Occipital lobe (tissue), 2 donors: ENCODE measurements around the gene SLC46A3. TPM values are rescaled to one million over a fixed set of nuclear protein-coding genes. Genes with fewer than 3 reads are reported as not detected.
A peak's percentile ranks its signal among the peaks of the same experiment; 100 is the strongest.
"Not testable (repeated sequence)": the region's sequence is repeated elsewhere in the genome, so short reads cannot be mapped to it uniquely, and the experiment has no call there.

ENCODE experiments used
- DNase-seq: peaks from one replicate; lab custom pipeline; 2025; lab: John Stamatoyannopoulos, UW
- total RNA-seq: library from RNA; depleted of rRNA; stranded (reverse); fragments of >200 nt; gene quantifications from one replicate; pipeline ENCODE4 v1.2.3, GENCODE V29; 2014

SLC46A3 gene, protein sequence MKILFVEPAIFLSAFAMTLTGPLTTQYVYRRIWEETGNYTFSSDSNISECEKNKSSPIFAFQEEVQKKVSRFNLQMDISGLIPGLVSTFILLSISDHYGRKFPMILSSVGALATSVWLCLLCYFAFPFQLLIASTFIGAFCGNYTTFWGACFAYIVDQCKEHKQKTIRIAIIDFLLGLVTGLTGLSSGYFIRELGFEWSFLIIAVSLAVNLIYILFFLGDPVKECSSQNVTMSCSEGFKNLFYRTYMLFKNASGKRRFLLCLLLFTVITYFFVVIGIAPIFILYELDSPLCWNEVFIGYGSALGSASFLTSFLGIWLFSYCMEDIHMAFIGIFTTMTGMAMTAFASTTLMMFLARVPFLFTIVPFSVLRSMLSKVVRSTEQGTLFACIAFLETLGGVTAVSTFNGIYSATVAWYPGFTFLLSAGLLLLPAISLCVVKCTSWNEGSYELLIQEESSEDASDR
- total RNA-seq = 3.3 TPM

DNA sequence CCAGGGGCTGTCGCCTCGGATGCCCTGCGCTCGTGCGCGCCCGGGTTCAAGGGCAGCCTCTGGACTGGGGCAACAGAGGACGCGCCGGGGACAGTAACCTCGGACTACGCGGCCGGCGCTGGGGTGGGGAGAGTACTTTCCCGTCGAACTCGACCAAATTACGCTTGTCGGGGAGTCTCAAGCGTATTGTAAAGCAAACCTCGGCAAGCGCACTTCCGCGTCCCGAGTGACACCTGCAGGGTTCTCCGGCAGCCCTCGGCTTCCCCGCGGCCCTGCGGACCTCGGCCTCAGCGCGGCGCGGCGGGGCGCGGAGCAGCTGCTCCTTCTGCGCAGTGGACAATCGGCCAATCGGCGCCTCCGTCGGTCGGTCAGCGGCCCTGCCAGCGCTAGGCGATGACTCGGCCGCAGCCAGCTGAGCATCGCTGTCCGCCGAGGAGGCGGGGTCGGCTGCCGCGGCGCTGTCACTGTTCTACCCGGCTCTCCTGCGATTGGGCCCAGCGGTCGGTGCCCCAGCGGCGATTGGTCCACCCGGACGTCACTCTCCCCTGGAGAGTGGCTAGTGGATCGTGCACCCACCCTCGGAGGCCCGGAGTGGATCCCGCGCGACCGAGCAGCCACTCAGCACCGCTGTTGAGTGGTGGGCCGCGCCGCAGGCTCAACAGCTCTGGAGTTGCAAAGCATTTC is at the start of gene SLC46A3:
Gene SLC46A3, minus strand, starts transcription at position 428 of the 684 bp plus-strand sequence. CDS start 972 bp downstream, outside the sequence.
- DNase-seq = peak; percentile 98

DNA sequence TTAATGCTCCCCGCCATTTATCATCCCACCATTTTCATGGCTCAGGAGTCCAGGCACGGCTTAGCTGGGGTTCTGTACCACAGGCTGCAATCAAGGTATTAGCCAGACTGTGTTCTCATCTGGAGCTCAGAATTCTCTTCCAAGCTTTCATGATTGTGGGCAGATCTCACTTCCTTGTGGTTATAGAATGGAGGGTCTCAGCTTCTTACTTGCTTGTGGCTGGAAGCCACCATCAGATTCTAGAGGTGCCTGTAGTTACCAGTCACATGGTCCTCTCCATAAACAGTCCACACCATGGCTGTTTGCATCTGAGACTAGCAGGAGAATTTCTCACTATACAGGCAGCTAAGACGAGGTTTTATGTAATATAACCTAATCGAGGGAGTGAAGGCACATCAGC is 45.1 kb upstream of the SLC46A3 start:
- DNase-seq = no peak

DNA sequence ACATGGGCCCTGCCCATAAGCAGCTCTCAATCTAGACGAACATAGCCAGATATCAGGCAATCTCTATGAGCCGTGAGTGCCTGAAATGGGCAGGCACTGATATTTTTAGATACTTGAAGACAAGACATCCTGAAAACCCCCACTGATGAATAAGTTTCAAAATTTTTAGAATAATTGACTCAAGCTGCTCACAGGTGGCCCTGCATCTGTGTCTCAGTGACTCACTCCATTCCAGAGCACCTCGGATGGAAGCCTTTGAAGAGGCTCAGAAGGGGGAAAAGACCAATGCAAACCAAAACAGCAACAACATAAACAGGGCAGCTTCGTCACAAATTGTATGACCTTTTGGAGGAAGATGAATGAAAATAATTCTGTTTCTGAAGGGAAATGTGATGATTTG is 42.8 kb upstream of the SLC46A3 start:
- no peak for DNase-seq

DNA sequence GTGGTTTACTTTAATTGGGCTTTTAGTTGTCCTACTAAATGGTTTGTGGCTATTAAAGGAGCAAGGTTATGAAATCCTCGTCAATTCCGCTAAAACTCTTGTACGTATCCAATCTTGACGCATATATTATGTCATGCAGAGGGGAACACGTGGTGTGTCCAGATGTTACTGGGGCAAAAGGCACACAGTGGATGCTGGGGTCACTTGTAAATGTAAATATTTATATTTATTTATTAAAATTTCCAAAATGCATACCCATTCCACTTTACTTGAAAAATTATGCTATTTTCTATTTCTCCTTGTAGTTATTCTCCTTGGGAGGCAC is 36.7 kb upstream of the SLC46A3 start:
- DNase-seq = no peak

DNA sequence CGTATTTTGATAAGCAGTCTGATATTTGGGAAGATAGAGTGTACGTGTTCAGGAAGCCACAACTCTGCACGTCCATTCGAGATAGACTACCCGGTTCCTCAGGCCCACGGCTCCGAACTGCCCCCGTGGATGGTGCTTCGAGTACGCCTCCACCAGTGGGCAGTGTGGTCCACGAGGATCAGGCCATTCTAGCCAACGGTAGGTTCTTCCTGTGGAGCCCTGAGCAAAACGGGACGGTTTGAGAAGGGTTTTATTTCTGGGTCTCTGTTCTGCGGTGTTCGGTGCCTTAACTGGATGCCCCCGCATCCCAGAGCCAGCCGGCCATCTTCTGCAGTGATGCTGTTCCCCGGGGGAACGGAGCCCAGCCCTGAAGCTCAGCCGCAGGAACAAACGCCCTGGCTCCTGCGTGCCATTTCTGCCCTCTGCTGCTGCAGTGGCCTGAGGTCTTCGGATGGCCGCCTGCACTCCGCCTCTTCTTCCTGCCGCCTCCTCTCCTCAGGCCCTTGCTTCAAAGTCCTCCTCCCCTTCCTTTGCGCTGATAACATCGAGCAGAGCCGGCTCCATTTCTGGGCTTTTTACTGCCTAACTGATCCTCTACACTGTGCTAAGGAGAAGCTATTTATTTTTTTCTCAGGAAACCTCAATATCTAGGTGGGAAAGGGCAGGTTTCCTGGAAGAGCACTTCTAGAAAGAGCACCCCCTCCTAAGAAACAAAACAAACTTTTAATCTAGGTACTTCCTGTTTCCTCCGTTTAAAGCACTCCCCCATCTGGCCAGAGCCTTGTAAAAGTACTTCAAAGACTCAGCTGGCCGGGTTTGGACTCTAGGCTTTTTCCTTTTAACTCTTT is 36.2 kb upstream of the SLC46A3 start:
- no peak for DNase-seq

DNA sequence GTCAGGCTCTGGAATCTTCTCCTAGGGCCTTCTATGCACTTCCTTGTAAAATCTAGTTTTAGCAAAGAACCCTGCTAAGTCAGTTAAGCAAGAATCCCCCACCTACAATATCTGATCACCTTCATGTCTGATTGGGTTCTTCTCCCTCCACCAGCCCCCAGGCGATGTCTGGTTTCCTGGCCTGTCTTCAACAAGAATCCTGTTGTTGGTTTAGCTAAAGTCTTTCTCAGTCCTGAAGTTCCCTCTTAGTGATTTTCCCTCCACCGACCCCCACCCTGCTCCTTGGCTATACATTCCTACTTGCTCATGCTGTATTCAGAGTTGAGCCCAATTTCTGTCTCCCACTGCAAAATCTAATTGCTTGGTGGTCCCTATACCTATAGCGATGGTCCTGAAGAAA is 35.2 kb upstream of the SLC46A3 start:
- DNase-seq = no peak

DNA sequence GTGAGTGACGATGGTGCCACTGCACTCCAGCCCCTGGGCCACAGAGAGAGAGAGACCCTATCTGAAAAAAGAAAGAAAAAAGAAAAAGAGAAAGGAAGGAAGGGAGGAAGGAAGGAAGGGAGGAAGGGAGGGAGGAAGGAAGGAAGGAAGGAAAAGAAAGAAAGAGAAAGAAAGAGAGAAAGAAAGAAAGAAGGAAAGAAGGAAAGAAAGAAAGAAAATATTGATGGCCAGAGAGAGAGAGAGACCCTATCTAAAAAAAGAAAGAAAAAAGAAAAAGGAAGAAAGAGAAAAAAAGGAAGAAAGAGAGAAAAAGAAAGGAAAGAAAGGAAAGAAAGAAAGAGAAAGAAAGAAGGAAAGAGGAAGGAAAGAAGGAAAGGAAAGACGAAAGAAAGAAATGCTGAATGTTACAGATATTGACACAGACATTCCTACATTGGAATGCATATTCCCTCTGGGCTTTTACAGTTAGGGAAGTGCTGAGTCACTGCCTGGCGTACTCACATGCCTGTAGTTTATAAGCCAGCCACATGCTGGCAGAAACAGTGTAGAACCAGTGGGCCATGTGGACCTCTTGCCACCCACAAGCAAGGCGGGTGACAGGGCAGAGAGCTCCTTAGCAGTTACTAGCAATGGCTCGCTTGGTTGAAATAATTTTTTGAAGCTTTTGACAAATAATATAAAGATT is 34.6 kb upstream of the SLC46A3 start:
- no peak for DNase-seq

DNA sequence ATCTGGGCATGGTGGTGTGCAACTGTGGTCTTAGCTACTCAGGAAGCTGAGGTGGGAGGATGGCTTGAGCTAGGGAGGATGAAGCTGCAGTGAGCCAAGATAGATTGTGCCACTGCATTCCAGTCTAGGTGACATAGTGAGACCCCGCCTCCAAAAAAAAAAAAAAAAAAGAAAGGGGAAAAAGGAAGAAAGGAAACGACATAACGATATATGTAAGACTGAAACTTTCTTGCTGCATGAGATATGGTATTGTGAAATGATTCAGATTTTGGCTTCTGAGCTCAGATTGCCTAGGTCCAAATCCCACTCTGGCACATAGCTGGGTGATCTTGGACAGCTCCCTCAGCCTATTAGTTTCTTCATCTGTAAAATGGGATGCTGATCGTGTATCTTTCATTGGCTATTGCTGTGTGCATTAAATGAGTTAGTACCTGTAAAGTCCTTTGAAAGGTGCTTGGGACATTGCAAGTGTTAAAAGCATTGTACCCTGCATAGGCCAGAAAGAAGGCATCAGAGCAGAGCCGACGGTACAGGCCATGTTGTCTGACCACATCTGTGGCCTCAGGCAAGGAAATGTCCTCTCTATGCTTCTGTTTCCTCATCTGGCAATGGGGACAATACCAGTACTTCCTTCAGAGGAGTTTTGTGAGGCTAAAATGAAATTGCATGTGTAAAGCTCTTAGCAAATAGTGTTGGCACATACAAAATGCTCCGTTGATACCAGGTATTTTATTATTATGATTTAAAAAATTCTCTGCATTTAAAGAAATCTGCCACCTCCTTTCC is 32.6 kb upstream of the SLC46A3 start:
- no peak for DNase-seq

DNA sequence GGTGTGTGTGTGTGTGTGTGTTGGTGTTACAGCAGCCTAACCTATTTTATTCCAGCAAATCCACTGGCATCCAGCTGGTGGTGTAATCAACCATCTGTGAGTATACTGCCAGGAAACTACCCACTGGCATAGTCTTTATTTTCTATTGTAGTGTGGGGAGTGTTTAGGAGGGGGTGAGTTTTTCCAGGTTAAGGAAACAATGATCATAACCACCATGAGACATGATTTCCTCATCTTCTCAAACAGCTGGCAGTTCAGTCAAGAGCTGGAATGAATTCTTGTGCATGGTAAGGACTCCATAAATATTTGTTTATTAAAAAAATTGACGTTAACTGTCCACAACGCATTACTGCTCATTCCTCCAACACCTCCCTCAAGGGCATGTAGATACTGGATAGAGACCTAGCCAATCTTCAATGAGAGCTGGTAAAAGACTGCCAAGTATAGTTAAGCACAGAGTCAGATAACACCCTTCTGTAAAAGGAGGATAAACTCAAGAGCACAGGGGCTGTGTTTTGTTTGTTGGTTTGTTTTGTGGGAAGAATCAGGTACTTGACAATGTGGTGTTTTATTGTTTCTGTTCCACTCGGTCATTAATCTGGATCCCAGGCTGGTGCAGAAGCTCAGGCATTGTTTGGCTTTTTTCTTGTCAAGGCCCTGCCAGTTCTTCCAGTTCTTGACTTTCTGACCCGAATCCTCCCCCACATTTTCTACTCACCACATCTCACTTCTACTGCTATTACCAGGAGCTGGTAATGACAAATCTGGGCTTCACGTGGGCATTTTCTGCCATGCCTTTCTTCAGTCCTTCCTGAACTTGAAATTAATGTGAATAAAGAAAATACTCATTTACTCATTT is 31.6 kb upstream of the SLC46A3 start:
- DNase-seq = no peak

DNA sequence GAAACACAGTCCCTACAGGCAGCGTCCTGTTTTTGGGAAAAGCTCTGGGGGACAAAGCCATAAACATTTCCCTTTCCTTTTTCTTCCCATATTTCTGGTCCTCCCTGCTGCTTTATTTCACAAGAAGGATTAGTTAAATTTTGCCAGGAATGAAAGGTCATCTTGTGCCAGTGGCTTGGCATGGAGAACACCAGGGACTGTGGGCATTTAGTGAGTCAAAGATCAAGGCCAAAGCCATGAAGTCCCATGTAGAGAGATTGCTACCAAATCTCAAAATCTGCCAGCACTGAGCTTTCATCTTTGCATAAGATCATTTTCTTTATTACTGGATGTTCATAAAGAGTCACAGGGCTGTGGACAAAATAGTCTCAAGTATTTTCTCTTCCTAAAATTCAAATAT is 29.1 kb upstream of the SLC46A3 start:
- no peak for DNase-seq

DNA sequence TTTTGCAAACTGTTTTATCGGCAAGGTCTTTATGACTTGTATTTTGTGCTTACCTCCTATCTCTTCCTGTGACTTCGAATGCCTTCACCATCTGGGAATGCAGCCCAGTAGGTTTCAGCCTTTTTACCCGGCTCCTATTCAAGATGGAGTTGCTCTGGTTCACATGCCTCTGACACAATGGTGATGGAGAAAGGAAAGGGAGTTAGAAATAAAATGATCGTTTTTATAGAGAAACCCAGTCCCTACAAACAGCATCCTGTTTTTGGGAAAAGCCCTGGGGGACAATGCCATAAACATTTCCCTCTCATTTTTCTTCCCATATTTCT is 27.5 kb upstream of the SLC46A3 start:
- no peak for DNase-seq

DNA sequence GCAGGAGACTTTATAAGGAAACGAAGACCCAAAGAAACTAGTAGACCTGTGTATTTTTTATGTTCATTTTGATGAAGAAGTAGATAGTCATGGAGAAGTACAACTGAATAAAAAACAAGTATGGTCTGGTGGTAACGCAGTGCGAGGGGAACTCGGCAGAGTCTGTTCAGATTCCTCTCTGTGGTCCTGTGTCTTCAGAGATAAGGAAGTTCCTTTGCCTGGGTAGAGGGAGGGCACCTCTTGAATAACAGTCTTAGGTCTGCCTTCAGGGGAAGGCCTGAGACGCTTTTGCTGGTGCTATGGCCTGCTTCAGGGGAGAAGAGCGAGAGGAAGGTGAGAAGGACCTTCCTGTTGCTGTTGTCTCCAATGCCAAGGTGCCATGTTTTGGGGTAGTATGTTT is 25.9 kb upstream of the SLC46A3 start:
- no peak for DNase-seq

DNA sequence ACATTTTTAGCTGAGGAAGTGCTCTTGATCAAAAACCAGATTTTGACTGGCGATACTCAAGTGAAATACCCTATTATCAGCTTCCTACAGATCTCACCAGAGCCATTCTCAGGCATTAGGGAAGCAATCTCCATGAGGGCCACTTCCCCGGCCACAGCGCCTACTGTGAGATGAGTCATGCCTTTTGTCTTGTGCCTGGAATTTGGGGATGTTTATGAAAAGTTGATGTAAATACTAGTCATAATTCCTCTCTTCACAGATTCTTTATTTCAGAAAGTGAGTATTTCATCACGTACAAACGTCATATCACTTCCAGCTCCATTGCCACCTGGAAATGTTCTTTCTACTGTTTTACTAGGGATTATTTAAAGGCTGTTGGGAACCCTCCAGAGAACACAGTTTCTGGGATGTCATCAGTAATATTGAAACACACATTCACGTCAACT is 25.3 kb upstream of the SLC46A3 start:
- DNase-seq = no peak

DNA sequence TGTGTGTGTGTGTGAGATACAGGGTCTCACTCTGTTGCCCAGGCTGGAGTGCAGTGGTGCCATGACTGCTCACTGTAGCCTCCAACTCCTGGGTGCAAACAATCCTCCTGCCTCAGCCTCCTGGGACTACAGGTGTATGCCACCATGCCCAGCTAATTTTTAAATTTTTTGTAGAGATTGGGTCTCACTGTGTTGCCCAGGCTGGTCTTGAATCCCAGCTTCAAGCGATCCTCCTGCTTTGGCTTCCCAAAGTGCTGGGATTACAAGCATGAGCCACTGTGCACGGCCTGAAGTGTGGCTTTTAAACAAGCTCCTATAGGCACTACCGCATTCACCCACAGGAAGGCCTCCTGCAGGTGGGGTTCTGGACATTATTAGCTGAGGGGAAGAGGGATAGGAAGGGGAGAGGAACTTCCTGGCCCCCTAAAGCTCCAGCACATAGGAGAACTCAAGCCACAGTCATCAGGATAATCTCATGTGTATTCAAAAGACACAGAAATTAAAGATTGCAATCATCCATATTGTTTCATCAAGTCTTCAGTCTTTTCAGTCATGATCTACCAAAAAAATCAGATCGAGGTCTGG is 24.8 kb upstream of the SLC46A3 start:
- no peak for DNase-seq

DNA sequence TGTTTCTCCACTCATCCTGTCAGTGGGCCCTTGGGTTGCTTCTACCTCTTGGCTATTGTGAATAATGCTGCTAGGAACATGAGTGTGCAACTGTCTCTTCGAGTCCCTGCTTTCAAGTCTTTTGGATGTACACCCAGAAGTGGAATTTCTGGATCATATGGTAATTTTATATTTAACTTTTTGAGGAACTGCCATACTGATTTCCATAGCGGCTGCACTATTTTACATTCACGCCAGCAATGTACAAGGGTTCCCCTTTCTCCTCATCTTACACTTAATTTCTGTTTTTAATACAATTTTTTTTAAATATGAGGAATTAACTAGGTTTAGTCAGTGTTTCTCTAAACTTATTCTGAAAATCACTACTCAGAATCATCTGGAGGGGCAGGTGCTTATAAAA is 24.2 kb upstream of the SLC46A3 start:
- no peak for DNase-seq

DNA sequence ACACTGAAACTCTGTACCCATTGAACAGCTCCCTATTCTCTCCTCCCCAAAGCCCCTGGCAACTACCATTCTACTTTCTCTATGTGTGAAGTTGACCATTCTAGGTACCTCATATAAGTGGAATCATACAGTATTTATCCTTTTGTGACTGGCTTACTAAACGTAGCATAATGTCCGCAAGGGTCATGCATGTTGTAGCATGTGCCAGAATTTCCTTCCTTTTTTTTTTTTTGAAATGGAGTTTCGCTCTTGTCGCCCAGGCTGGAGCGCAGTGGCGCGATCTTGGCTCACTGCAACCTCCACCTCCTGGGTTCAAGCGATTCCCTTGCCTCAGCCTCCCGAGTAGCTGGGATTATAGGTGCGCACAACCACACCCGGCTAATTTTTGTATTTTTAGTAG is 23.7 kb upstream of the SLC46A3 start:
- not testable (repeated sequence) for DNase-seq

DNA sequence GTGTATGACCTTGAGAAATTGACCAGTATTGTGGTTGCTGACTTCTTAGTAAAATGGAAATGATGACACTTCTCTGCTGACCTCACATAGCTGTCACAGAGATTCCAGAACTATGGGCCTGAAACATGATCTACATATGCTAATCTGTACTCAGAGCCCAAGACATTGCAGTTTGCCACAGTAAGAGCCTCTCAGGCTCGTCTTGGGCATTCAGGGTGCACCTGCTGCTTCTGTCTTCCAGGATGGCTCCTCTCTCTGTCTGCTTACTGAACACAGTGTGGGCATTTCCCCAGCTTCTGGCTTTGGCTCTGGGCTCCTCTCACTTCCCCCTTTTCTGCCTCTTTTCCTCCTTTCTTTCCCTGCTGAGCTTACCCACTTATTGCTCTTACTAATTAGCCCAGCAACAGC is 22.3 kb upstream of the SLC46A3 start:
- DNase-seq = no peak

DNA sequence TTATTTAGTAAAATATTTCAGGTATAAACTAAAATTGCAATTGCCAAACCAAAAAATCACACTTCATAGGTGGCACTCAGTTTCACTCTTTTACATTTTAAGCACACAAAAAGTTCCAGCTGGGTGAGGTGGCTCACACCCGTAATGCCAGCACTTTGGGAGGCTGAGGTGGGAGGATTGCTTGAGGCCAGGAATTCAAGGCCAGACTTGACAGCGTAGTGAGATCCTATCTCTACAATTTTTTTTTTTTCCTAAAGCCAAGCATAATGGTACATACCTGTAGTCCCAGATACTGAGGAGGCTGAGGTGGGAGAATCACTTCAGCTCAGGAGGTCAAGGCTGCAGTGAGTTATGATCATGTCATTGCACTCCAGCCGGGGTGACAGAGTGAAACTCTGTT is 20.6 kb upstream of the SLC46A3 start:
- DNase-seq = no peak

DNA sequence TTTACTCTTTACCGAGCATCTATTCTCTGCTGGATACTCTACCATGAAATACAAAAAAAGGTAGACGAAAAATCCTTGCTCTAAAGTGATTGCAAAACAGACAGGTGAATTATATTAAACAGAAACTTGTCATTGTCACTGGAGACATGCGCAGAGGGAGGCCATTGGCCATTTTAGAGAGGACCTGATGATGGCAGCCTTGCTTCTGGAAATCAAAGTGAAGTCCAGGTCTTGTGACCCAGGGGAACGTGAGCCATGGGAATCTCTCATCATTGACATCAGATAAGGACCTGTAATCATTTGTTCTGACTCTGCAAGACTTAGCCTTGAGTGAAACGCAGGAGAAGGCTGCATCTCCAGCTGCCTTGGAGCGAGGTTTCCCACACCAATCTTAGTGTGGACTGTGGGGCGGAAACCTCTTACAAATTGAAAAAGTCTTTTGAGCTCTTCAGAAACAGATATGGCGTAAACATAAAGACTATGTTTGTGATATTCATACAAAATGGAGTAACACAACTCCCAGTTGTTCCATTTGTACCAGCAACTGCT is 16.8 kb upstream of the SLC46A3 start:
- no peak for DNase-seq
